SU-DHL-6 (cell line): Measurements from ENCODE around the gene MAP3K7CL.

Experiments
- H2AFZ ChIP-seq: fragments of 200-600 bp; sonication (generic); 2 replicates; pipeline ENCODE4 v1.6.1; 2014; ENCODE audit warnings: low read depth, mild to moderate bottlenecking, moderate library complexity, mixed read lengths, antibody characterized with exemption, low read length; ENCODE audit not compliant: severe bottlenecking
- H3F3A ChIP-seq: fragments of 200-600 bp; shearing (Covaris generic); 2 replicates; pipeline ENCODE4 v1.6.0; 2016; ENCODE audit warnings: antibody characterized with exemption, mild to moderate bottlenecking; ENCODE audit not compliant: insufficient read depth
- H3K27ac ChIP-seq: fragments of 200-600 bp; sonication (generic); 2 replicates; pipeline ENCODE4 v1.5.1; 2016; ENCODE audit warnings: low read depth, mild to moderate bottlenecking, low read length, moderate library complexity, mixed read lengths
- H3K27me3 ChIP-seq: fragments of 200-600 bp; sonication (generic), shearing (Covaris generic); 2 replicates; pipeline ENCODE4 v1.6.0; 2014; ENCODE audit warnings: mild to moderate bottlenecking, low read length
- H3K36me3 ChIP-seq: fragments of 200-600 bp; sonication (generic); 2 replicates; pipeline ENCODE4 v1.6.1; 2014; ENCODE audit warnings: mild to moderate bottlenecking, low read length, mixed read lengths
- H3K4me2 ChIP-seq: fragments of 300-600, 200-600 bp; shearing (Covaris generic), sonication (generic); 2 replicates; pipeline ENCODE4 v1.6.0; 2014; ENCODE audit warnings: low read length, low read depth, mild to moderate bottlenecking; ENCODE audit not compliant: poor library complexity, severe bottlenecking
- H3K4me3 ChIP-seq: fragments of 200-600 bp; sonication (generic); 2 replicates; pipeline ENCODE4 v1.5.1; 2014; ENCODE audit warnings: antibody characterized with exemption, low read length, mild to moderate bottlenecking, mixed read lengths; ENCODE audit not compliant: insufficient read depth, poor library complexity, severe bottlenecking
- H3K79me2 ChIP-seq: fragments of 200-600 bp; sonication (generic); 2 replicates; pipeline ENCODE4 v1.6.1; 2014; ENCODE audit warnings: mild to moderate bottlenecking, low read length, moderate library complexity; ENCODE audit not compliant: insufficient read depth
- H3K9ac ChIP-seq: fragments of 200-600 bp; sonication (generic); 2 replicates; pipeline ENCODE4 v1.7.0; 2014; ENCODE audit warnings: mild to moderate bottlenecking, low read length
- H3K9me2 ChIP-seq: fragments of 200-600 bp; sonication (generic); replicated peaks from 2 replicates; pipeline ENCODE4 v1.6.1; 2014; ENCODE audit warnings: low read length; ENCODE audit not compliant: insufficient read depth
- H3K9me3 ChIP-seq: fragments of 200-600 bp; sonication (generic); 2 replicates; pipeline ENCODE4 v1.6.1; 2014; ENCODE audit warnings: low read length, mixed read lengths; ENCODE audit not compliant: insufficient read depth
- H4K20me1 ChIP-seq: fragments of 200-600 bp; sonication (generic); 2 replicates; pipeline ENCODE4 v1.6.1; 2014; ENCODE audit warnings: low read depth, mild to moderate bottlenecking, antibody characterized with exemption, low read length, moderate library complexity, mixed read lengths
- EZH2phosphoT487 ChIP-seq: fragments of 200-600 bp; sonication (generic), shearing (Covaris generic); conservative IDR thresholded peaks from 2 replicates; pipeline ENCODE4 v1.6.1; 2018; ENCODE audit warnings: mild to moderate bottlenecking, antibody characterized with exemption, low read length, moderate library complexity, mixed read lengths
- TF ChIP-seq, protein P1 (sequence below): fragments of 200-600 bp; sonication (generic); IDR thresholded peaks from one replicate; pipeline ENCODE4 v1.5.1; 2017; ENCODE audit warnings: antibody characterized with exemption, mild to moderate bottlenecking, low read length, moderate library complexity; ENCODE audit not compliant: insufficient read depth, poor library complexity, severe bottlenecking

The MAP3K7CL gene

DNA sequence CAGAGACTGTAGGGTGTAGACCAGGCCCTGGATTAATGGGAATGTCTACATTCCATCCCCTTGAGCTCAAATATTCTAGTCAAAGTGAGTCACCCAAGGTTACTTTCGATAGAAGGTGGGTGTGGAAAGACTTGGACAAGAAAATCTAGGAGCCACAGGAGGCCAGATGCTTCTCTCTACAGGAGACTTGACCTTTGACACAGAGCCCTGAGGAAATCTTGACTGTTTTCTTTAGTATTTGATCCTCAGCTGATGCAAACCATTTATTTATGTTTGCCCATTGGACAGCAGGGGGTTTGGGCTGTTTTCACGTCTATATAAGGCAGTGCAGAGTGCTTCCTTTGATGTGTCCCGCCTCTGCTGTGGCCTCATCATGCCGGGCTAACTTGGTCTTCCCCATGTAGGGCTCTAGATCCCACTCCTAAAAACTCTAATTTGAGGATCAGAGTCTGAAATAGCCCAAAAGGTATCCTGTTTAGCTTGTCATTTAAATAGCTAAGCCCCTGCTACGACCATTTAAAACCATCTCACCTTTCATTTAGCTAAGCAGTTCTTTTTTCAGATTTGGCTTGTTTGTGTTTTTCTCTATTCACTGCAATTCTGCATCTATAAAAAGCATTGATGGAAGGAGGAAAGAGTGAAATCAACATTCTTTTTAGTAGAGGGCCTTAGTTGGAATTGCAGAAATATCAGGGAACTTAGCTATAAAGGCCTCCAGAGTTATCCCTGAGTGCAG is 15.5 kb upstream of the MAP3K7CL start:
- no peaks in the 10 kb centered on the region for H3K36me3 ChIP-seq
- H3K27ac ChIP-seq = no peak overlapping the region
- no peaks in the 10 kb centered on the region for H3K9me3 ChIP-seq
- no peaks in the 10 kb centered on the region for H3K27me3 ChIP-seq
- H2AFZ ChIP-seq = no peak overlapping the region
- no peaks in the 10 kb centered on the region for H3K79me2 ChIP-seq
- no peak overlapping the region for H3K4me2 ChIP-seq
- no peak overlapping the region for H3K9ac ChIP-seq
- no peak overlapping the region for H3K4me3 ChIP-seq
- TF ChIP-seq, protein P1, sequence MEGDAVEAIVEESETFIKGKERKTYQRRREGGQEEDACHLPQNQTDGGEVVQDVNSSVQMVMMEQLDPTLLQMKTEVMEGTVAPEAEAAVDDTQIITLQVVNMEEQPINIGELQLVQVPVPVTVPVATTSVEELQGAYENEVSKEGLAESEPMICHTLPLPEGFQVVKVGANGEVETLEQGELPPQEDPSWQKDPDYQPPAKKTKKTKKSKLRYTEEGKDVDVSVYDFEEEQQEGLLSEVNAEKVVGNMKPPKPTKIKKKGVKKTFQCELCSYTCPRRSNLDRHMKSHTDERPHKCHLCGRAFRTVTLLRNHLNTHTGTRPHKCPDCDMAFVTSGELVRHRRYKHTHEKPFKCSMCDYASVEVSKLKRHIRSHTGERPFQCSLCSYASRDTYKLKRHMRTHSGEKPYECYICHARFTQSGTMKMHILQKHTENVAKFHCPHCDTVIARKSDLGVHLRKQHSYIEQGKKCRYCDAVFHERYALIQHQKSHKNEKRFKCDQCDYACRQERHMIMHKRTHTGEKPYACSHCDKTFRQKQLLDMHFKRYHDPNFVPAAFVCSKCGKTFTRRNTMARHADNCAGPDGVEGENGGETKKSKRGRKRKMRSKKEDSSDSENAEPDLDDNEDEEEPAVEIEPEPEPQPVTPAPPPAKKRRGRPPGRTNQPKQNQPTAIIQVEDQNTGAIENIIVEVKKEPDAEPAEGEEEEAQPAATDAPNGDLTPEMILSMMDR = no peak
- TF ChIP-seq EZH2phosphoT487 = no peak
- H3F3A ChIP-seq = no peaks in the 10 kb centered on the region
- H4K20me1 ChIP-seq = no peaks in the 10 kb centered on the region; the same call in 1 of the 2 replicates
- H3K9me2 ChIP-seq = no peaks in the 10 kb centered on the region

DNA sequence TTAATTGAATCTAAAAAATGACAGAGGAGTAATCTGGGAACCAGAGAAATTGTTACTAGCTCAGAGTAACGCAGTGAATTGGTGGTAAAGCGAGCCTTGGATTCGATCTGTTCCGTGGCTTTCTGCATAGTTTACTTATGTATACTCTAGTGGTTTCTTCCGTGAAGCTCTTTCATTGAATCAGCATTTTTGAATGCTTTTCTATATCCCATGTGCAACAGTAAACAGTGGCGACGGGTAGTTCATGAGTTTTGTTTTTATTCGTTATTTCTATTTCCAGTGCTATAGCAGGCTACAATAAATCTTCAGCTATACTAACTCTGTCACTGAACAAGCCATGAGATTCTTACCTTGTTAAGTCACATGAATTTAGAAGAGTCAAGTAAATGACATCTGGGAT is 14.5 kb upstream of the MAP3K7CL start:
- no peak overlapping the region for H3K4me2 ChIP-seq
- H3K27ac ChIP-seq = no peak overlapping the region
- no peaks in the 10 kb centered on the region for H3F3A ChIP-seq
- no peaks in the 10 kb centered on the region for H3K36me3 ChIP-seq
- H3K4me3 ChIP-seq = no peak overlapping the region
- H3K9me2 ChIP-seq = no peaks in the 10 kb centered on the region
- no peaks in the 10 kb centered on the region for H3K27me3 ChIP-seq
- H3K79me2 ChIP-seq = no peaks in the 10 kb centered on the region
- H3K9ac ChIP-seq = no peak overlapping the region
- no peaks in the 10 kb centered on the region; the same call in 1 of the 2 replicates for H4K20me1 ChIP-seq
- no peaks in the 10 kb centered on the region for H3K9me3 ChIP-seq
- H2AFZ ChIP-seq = no peak overlapping the region
- TF ChIP-seq EZH2phosphoT487 = no peak
- TF ChIP-seq, protein P1 = no peak

DNA sequence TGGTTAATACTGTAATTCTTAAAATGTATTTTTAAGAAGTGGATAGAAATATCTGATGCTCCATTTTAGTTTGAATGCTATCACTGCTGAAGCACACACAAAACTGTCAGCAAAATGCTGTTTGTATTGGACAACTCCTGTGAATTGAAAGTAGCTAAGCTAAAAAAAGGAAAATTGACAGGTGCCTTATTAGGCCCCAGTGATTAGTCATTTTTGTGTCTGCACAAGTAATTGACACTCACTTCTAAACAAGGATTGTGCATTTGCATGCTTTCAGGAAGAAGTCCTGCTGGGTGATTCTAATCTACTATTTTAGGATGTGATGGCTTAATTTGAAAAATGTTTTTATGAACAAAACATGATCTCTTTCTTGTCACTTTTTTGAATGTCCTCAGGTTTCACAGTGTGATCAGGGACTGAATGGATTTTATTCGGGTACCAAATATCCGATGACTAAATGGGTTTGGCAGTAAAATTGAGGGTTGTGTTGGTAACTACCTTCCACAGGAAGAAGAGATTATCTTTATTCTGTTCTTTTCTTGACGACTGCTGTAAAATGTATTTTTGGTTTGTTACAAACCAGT is 13.0 kb upstream of the MAP3K7CL start:
- Histone ChIP-seq H3K9me3 (no peaks in the 10 kb centered on the region), H3K9ac (no peak overlapping the region), H3K36me3 (no peaks in the 10 kb centered on the region), H3K4me2 (no peak overlapping the region), H3K4me3 (no peak overlapping the region), H2AFZ (no peak overlapping the region), H3F3A (no peaks in the 10 kb centered on the region), H3K9me2 (no peaks in the 10 kb centered on the region), H3K27me3 (no peaks in the 10 kb centered on the region), H3K79me2 (no peaks in the 10 kb centered on the region), H3K27ac (no peak overlapping the region), H4K20me1 (no peaks in the 10 kb centered on the region; the same call in 1 of the 2 replicates)
- TF ChIP-seq, protein P1 = no peak
- no peak for TF ChIP-seq EZH2phosphoT487
